DND-41 (cell line): ENCODE results near the gene RAB28.

ENCODE experiments used
- CTCF ChIP-seq: IDR thresholded peaks from 2 replicates; pipeline ENCODE4 v1.5.1; 2012; ENCODE audit warnings: borderline replicate concordance, low read length, moderate library complexity, mild to moderate bottlenecking; ENCODE audit not compliant: poor library complexity, severe bottlenecking; ENCODE audit errors: extremely low read depth
- EZH2 ChIP-seq: IDR thresholded peaks from 3 replicates; pipeline ENCODE4 v1.6.1; 2012; ENCODE audit warnings: borderline replicate concordance, low read depth, mild to moderate bottlenecking, moderate library complexity, low read length, inconsistent platforms; ENCODE audit not compliant: severe bottlenecking

DNA sequence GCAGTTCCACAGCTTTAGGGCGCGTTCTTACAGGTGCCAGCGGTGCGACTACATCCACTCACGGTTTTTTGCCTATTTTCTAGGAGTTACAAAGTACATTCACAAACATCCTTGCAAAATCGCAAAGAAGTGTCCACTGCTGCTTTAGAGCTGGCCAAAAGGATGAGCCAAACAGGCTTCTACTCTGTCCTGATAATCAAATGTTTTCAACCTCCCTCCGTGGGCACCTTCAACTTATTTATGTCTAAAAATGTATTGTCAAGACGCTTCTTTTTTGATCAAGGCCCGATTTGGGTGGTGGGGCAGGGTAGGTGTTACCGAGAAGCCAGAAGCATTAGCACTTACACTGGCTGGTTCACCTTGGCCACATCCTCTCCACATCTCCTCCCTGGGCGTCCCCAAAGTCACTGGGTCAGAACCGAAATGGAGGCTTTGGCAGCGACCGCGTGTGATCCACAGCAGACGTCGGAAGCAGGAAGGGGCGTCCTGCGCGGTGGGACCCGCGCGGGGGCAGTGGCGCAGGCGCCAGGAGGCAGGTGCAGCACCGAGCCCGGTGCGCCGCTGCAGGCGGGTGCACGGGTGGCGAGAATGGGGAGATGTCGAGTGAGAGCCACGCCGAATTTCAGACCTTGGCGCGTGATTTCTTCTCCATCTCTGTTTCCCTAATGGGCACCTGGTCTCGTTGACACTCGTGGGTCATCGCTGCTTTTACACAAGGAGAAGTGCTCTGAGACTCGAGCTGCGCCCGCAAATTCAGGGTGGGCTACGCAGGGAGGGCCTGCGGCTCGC lies 43.2 kb upstream of the RAB28 start:
- TF ChIP-seq CTCF (no peak), EZH2 (no peak)
